ENCODE results near the gene CELSR1. TPM values are rescaled to one million over a fixed set of nuclear protein-coding genes. Genes with fewer than 3 reads are reported as not detected.

CELSR1 gene
- total RNA-seq, 1 donor from 2014 or later = 0.30 TPM

GRCh38 chr22:46417769-46418168 is 119.7 kb downstream of the CELSR1 start:
- H3K36me3 Mint-ChIP-seq (ENCODE audit: low read depth) = no peaks in the 10 kb centered on the region
- intact Hi-C loops (cut with micrococcal nuclease) = no loop called here
- no peak overlapping the region for H3K4me3 Mint-ChIP-seq (ENCODE audit: low read depth)

GRCh38 chr22:46416891-46417580 is 120.4 kb downstream of the CELSR1 start:
- no peaks in the 10 kb centered on the region for H3K36me3 Mint-ChIP-seq (ENCODE audit: low read depth)
- H3K27me3 Mint-ChIP-seq (ENCODE audit: low read depth) = no peaks in the 10 kb centered on the region
- H3K4me1 Mint-ChIP-seq (ENCODE audit: low read depth) = no peaks in the 10 kb centered on the region
- H3K9me3 Mint-ChIP-seq = no peaks in the 10 kb centered on the region
- no peak for DNase-seq (ENCODE audit: low spot score)
- intact Hi-C loops (cut with micrococcal nuclease) = no loop called here
- no peak overlapping the region for H3K4me3 Mint-ChIP-seq (ENCODE audit: low read depth)
- no peak overlapping the region for H3K27ac Mint-ChIP-seq

More at GRCh38 chr22:46417769-46418168, 119.7 kb downstream of the CELSR1 start:
- H3K27me3 Mint-ChIP-seq (ENCODE audit: low read depth) = no peaks in the 10 kb centered on the region
- no peak overlapping the region for H3K27ac Mint-ChIP-seq
- H3K9me3 Mint-ChIP-seq = no peaks in the 10 kb centered on the region
- DNase-seq (ENCODE audit: low spot score) = no peak
- H3K4me1 Mint-ChIP-seq (ENCODE audit: low read depth) = no peaks in the 10 kb centered on the region

DNA sequence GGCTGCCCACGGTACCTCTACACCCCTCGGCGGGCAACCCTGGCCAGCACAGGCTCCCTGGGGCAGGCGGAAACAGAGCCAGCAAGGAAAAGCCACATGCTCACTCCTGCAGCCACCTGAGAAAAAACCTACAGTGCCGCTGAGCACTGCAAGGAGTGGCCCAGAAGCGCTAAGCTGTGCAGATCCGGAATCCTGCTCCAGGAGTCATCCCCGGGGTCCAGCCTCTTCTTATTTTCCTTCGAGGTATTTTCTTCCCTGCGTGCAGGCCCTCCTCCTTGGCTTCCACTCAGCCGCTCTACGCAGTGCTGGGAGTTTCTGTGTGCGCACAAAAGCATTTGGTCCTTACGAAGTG is 120.9 kb downstream of the CELSR1 start:
- Mint-ChIP-seq H3K27ac (no peak overlapping the region), H3K9me3 (no peaks in the 10 kb centered on the region), H3K4me1 (ENCODE audit: low read depth) (no peaks in the 10 kb centered on the region), H3K27me3 (ENCODE audit: low read depth) (no peaks in the 10 kb centered on the region), H3K36me3 (ENCODE audit: low read depth) (no peaks in the 10 kb centered on the region), H3K4me3 (ENCODE audit: low read depth) (no peak overlapping the region)
- intact Hi-C loops (cut with micrococcal nuclease) = no loop called here
- no peak for DNase-seq (ENCODE audit: low spot score)

- Mint-ChIP-seq H3K27ac (no peak overlapping the region), H3K9me3 (no peaks in the 10 kb centered on the region), H3K36me3 (ENCODE audit: low read depth) (no peaks in the 10 kb centered on the region), H3K27me3 (ENCODE audit: low read depth) (no peaks in the 10 kb centered on the region), H3K4me1 (ENCODE audit: low read depth) (no peaks in the 10 kb centered on the region), H3K4me3 (ENCODE audit: low read depth) (no peak overlapping the region)
- intact Hi-C loops (cut with micrococcal nuclease) = no loop called here
- DNase-seq (ENCODE audit: low spot score) = no peak
Observed at GRCh38 chr22:46415776-46416519, 121.5 kb downstream of the CELSR1 start.

GRCh38 chr22:46414704-46415103 is 122.7 kb downstream of the CELSR1 start:
- no peak overlapping the region for H3K27ac Mint-ChIP-seq
- intact Hi-C loops (cut with micrococcal nuclease) = no loop called here
- no peaks in the 10 kb centered on the region for H3K27me3 Mint-ChIP-seq (ENCODE audit: low read depth)
- no peak for DNase-seq (ENCODE audit: low spot score)
- H3K4me3 Mint-ChIP-seq (ENCODE audit: low read depth) = no peak overlapping the region
- H3K4me1 Mint-ChIP-seq (ENCODE audit: low read depth) = no peaks in the 10 kb centered on the region
- H3K9me3 Mint-ChIP-seq = no peaks in the 10 kb centered on the region
- H3K36me3 Mint-ChIP-seq (ENCODE audit: low read depth) = no peaks in the 10 kb centered on the region

- H3K27me3 Mint-ChIP-seq (ENCODE audit: low read depth) = no peaks in the 10 kb centered on the region
- no peaks in the 10 kb centered on the region for H3K9me3 Mint-ChIP-seq
- no peak overlapping the region for H3K27ac Mint-ChIP-seq
- no peak overlapping the region for H3K4me3 Mint-ChIP-seq (ENCODE audit: low read depth)
- no peak for DNase-seq (ENCODE audit: low spot score)
- no peaks in the 10 kb centered on the region for H3K4me1 Mint-ChIP-seq (ENCODE audit: low read depth)
- intact Hi-C loops (cut with micrococcal nuclease) = no loop called here
- H3K36me3 Mint-ChIP-seq (ENCODE audit: low read depth) = no peaks in the 10 kb centered on the region
Observed at GRCh38 chr22:46413725-46414379, 123.6 kb downstream of the CELSR1 start.

- Mint-ChIP-seq H3K9me3 (no peaks in the 10 kb centered on the region), H3K4me3 (ENCODE audit: low read depth) (no peak overlapping the region)
Observed at GRCh38 chr22:46411347-46411746, 126.1 kb downstream of the CELSR1 start.

DNA sequence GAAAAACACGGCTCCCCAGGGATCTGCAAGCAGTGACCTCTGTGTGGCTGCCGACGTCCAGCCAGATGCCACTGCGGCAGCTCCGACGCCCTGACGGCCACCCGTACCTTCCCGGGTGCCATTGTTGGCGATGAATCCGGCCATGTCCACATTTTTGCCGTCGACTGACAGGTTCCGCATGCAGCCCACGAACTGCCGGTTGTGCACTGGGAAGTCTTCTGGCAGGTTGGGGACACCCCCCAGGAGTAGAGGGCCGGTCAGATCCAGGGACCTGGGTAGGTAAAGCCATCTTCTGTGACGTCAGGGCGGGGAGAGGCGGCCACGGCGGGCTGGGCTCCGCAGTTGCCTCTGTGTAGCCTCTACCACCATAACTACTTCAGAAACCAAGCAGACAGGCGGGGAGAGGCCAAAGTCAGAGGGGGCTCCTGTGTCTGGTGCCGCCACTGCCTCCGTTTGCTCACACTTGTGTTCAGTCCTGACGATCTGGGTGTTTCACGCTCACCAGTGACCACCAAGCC is 127.1 kb downstream of the CELSR1 start:
- H3K27ac Mint-ChIP-seq = no peak overlapping the region
- no peak for DNase-seq (ENCODE audit: low spot score)
- intact Hi-C loops (cut with micrococcal nuclease) = no loop called here
- H3K4me1 Mint-ChIP-seq (ENCODE audit: low read depth) = no peaks in the 10 kb centered on the region
- no peaks in the 10 kb centered on the region for H3K27me3 Mint-ChIP-seq (ENCODE audit: low read depth)
- H3K36me3 Mint-ChIP-seq (ENCODE audit: low read depth) = no peaks in the 10 kb centered on the region
- H3K9me3 Mint-ChIP-seq = no peaks in the 10 kb centered on the region
- no peak overlapping the region for H3K4me3 Mint-ChIP-seq (ENCODE audit: low read depth)

More at GRCh38 chr22:46411347-46411746, 126.1 kb downstream of the CELSR1 start:
- intact Hi-C loops (cut with micrococcal nuclease) = no loop called here
- no peaks in the 10 kb centered on the region for H3K4me1 Mint-ChIP-seq (ENCODE audit: low read depth)
- no peak for DNase-seq (ENCODE audit: low spot score)
- H3K36me3 Mint-ChIP-seq (ENCODE audit: low read depth) = no peaks in the 10 kb centered on the region
- H3K27ac Mint-ChIP-seq = no peak overlapping the region
- no peaks in the 10 kb centered on the region for H3K27me3 Mint-ChIP-seq (ENCODE audit: low read depth)

- no peaks in the 10 kb centered on the region for H3K4me1 Mint-ChIP-seq (ENCODE audit: low read depth)
- no peak overlapping the region for H3K4me3 Mint-ChIP-seq (ENCODE audit: low read depth)
- no peaks in the 10 kb centered on the region for H3K9me3 Mint-ChIP-seq
- intact Hi-C loops (cut with micrococcal nuclease) = no loop called here
- no peak for DNase-seq (ENCODE audit: low spot score)
- H3K36me3 Mint-ChIP-seq (ENCODE audit: low read depth) = no peaks in the 10 kb centered on the region
- H3K27ac Mint-ChIP-seq = no peak overlapping the region
- H3K27me3 Mint-ChIP-seq (ENCODE audit: low read depth) = no peaks in the 10 kb centered on the region
Observed at GRCh38 chr22:46409631-46410210, 127.7 kb downstream of the CELSR1 start.

DNA sequence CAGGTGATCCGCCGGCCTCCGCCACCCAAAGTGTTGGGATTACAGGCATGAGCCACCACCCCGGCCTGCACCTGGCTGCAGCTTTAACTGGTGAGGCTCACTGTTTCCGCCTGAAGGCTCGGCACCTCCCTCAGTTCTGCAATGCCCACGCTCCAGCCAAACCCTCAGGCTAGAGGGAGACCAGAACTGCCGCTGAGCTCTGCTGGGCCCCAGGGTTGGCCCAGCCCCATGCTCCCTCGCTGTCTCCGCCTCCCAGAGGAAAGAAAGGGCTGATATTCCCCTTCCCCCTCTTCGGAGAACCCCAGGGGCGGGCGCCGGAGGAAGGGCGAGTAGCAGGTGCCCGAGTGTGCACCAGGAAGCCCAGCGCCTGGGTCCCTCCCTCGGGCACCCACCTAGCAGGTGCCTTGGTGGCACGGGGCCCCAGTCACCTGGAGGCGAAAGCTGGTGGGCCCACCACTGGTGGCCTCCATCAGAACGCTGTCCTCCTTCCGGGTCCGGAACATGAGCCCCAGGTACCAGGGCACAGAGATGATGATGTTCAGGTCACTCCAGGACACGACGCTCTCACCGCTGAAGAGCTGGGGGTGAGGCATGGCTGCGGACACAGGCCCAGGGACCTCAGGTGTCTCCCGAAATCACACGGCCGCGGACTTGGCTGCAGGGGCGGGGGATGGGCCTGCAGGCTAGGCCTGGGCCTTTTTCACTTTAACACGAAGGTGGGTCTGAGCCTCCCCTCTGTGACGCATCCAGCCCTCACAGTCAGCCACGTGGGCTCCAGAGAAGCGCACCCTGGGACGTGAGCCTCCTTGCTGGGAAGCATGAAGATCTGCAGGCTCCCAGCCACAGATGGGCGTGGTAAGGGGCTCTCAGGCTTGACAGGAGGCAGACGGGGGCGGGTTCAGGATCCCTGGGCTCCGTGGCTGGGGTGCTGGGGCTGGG is 128.6 kb downstream of the CELSR1 start:
- Mint-ChIP-seq H3K4me1 (ENCODE audit: low read depth) (no peaks in the 10 kb centered on the region), H3K27ac (no peak overlapping the region), H3K36me3 (ENCODE audit: low read depth) (no peaks in the 10 kb centered on the region), H3K4me3 (ENCODE audit: low read depth) (no peak overlapping the region), H3K27me3 (ENCODE audit: low read depth) (no peaks in the 10 kb centered on the region), H3K9me3 (no peaks in the 10 kb centered on the region)
- intact Hi-C loops (cut with micrococcal nuclease) = no loop called here
- no peak for DNase-seq (ENCODE audit: low spot score)

DNA sequence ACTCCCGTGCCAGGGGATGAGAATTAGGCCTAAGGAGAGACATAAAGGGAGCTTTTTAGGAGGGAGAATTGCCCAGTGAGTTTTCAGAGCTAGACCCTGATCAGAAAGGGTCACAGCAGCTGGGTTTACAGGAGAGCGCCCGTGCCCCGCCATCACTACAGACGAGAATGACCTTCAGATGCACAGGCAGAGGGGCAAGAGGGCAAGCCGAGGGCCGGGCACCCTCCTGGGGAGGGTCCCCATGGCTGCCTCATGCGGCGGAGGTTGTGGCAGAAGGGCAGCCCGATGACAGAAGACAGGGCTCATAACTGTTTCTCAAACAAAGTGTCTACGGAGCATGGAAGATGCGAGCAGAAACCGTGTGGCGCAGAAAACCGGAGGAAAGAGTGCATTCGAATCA is 129.7 kb downstream of the CELSR1 start:
- intact Hi-C loops (cut with micrococcal nuclease) = no loop called here
- H3K4me1 Mint-ChIP-seq (ENCODE audit: low read depth) = no peaks in the 10 kb centered on the region
- no peaks in the 10 kb centered on the region for H3K36me3 Mint-ChIP-seq (ENCODE audit: low read depth)
- no peak overlapping the region for H3K4me3 Mint-ChIP-seq (ENCODE audit: low read depth)
- no peak overlapping the region for H3K27ac Mint-ChIP-seq
- no peaks in the 10 kb centered on the region for H3K9me3 Mint-ChIP-seq
- no peak for DNase-seq (ENCODE audit: low spot score)
- H3K27me3 Mint-ChIP-seq (ENCODE audit: low read depth) = no peaks in the 10 kb centered on the region

- Mint-ChIP-seq H3K27ac (no peak overlapping the region), H3K27me3 (ENCODE audit: low read depth) (no peaks in the 10 kb centered on the region), H3K4me1 (ENCODE audit: low read depth) (no peaks in the 10 kb centered on the region), H3K9me3 (no peaks in the 10 kb centered on the region), H3K4me3 (ENCODE audit: low read depth) (no peak overlapping the region), H3K36me3 (ENCODE audit: low read depth) (no peaks in the 10 kb centered on the region)
- DNase-seq (ENCODE audit: low spot score) = no peak
- intact Hi-C loops (cut with micrococcal nuclease) = no loop called here
Observed at GRCh38 chr22:46406791-46407190, 130.6 kb downstream of the CELSR1 start.

Data from activated T-helper 2 cell treated with anti-CD3 and anti-CD28 coated beads, Interferon-gamma antibody, Interleukin-2, Interleukin-4, amounts not matched to agents 10 μg/mL and 5 μg/mL and 100 μg/mL, durations not matched to agents 14 hours and 24 hours and 36 hours (primary cell).